NCI-H2081 (cell line): ENCODE data around the gene PIR.

Source experiments
- DNase-seq, 2 experiments: peaks; one replicate each; lab custom pipeline; 2025; lab: John Stamatoyannopoulos, UW

Gene PIR

GRCh38 chrX:15483891-15484290 is 9.2 kb downstream of the PIR start:
- DNase-seq: no peak

GRCh38 chrX:15475486-15475885 is 17.6 kb downstream of the PIR start:
- DNase-seq: no peak

GRCh38 chrX:15475021-15475420 is 18.1 kb downstream of the PIR start:
- no peak for DNase-seq

- DNase-seq: no peak
These were observed 19.1 kb downstream of the PIR start for GRCh38 chrX:15474028-15474427.

GRCh38 chrX:15472531-15472930 is 20.6 kb downstream of the PIR start:
- DNase-seq: no peak

GRCh38 chrX:15471028-15471427 is 22.1 kb downstream of the PIR start:
- DNase-seq: peak; percentile 48 to 70

- no peak for DNase-seq
These were observed 23.5 kb downstream of the PIR start for GRCh38 chrX:15469613-15470012.

GRCh38 chrX:15468036-15468435 is 25.1 kb downstream of the PIR start:
- DNase-seq: peak in 1 of 2 experiments; percentile 34

GRCh38 chrX:15465896-15466651 is 27.1 kb downstream of the PIR start:
- DNase-seq: no peak

- no peak for DNase-seq
These were observed 27.8 kb downstream of the PIR start for GRCh38 chrX:15465347-15465746.

GRCh38 chrX:15464704-15465103 is 28.4 kb downstream of the PIR start:
- DNase-seq: no peak

- no peak for DNase-seq
These were observed 41.2 kb downstream of the PIR start for GRCh38 chrX:15451913-15452312.

GRCh38 chrX:15448010-15448639 is 45.0 kb downstream of the PIR start:
- DNase-seq: no peak

- no peak for DNase-seq
These were observed 51.7 kb downstream of the PIR start for GRCh38 chrX:15441464-15441863.

- DNase-seq: no peak
These were observed 54.8 kb downstream of the PIR start for GRCh38 chrX:15438332-15438731.

GRCh38 chrX:15437724-15438123 is 55.4 kb downstream of the PIR start:
- DNase-seq: no peak

- DNase-seq: no peak
These were observed 57.1 kb downstream of the PIR start for GRCh38 chrX:15435836-15436619.

- no peak for DNase-seq
These were observed 58.9 kb downstream of the PIR start for GRCh38 chrX:15434205-15434604.

- no peak for DNase-seq
These were observed 62.5 kb downstream of the PIR start for GRCh38 chrX:15430584-15430983.

- no peak for DNase-seq
These were observed 63.1 kb downstream of the PIR start for GRCh38 chrX:15430076-15430475.

- DNase-seq: no peak
These were observed 68.1 kb downstream of the PIR start for GRCh38 chrX:15425024-15425423.

- no peak for DNase-seq
These were observed 74.4 kb downstream of the PIR start for GRCh38 chrX:15418707-15419181.
